Measurements from ENCODE around the gene IL37.

IL37 gene

DNA sequence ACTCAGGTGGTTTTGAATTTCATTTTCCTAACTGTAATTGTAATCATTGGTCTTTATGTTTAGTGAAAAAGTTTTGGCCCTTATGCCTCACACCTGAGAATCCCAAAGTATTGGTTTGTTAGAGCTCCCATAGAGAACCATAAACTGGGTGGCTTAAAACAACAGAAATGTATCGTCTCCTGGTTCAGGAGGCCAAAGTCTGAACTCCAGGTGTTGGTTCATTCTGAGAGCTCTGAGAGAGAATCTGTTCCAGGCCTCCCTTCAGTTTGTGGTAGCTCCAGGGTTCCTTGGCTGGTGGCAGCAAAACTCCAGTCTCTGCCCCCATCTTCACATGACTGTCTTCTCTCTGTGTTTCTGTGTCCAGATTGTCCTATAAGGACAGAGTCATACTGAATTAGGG, 11.0 kb downstream of the IL37 start:
- TF ChIP-seq, protein P1, sequence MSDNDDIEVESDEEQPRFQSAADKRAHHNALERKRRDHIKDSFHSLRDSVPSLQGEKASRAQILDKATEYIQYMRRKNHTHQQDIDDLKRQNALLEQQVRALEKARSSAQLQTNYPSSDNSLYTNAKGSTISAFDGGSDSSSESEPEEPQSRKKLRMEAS (IDR thresholded peaks at IDR 0.05; ENCODE audit: low read depth, low read length), result no peak
- no peak for TF ChIP-seq MYC (IDR thresholded peaks at IDR 0.05; ENCODE audit: low read depth, low read length)
- no peak for TF ChIP-seq POLR2A (IDR thresholded peaks at IDR 0.05; ENCODE audit: extremely low read depth, insufficient read length)
- TF ChIP-seq, protein P2, sequence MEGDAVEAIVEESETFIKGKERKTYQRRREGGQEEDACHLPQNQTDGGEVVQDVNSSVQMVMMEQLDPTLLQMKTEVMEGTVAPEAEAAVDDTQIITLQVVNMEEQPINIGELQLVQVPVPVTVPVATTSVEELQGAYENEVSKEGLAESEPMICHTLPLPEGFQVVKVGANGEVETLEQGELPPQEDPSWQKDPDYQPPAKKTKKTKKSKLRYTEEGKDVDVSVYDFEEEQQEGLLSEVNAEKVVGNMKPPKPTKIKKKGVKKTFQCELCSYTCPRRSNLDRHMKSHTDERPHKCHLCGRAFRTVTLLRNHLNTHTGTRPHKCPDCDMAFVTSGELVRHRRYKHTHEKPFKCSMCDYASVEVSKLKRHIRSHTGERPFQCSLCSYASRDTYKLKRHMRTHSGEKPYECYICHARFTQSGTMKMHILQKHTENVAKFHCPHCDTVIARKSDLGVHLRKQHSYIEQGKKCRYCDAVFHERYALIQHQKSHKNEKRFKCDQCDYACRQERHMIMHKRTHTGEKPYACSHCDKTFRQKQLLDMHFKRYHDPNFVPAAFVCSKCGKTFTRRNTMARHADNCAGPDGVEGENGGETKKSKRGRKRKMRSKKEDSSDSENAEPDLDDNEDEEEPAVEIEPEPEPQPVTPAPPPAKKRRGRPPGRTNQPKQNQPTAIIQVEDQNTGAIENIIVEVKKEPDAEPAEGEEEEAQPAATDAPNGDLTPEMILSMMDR (IDR thresholded peaks at IDR 0.05; ENCODE audit: low read depth, low read length), result no peak
- no peak for DNase-seq (ENCODE audit: low read depth)
- H3K4me3 ChIP-seq (ENCODE audit: low read depth, low read length), result no peak overlapping the region

DNA sequence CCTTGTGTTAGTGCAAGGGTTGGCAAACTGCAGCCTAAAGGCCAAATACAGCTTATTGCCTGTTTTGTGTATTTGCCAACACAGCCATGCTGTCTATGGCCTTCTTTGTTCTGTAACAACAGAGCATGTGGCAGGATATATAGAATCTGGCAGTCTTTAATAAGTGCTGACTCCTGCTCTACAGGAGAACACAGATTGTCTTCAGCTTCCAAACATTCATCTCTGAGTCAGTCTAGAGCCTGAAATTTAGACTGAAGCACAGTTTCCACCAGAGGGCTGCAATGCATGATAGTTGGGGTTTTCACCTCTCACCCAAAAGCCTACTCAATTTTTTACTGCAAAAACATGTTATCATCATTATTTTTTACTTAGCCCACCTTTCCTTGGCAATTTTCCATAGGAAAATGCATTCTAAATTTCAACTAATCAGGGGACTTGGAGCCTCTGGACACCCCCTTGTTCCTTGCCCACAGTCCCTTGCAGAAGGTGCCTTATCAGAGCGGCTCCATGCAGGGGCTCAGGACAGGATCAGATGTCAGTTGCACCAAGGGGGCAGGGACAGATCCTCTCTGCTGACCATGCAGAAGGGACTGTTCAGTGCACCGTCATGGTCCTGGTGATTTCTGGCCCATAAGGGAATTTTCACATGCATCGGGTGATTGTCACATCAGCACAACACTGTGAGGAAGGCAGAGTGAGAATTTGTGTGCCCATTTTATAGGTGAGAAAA, 12.4 kb downstream of the IL37 start:
- no peak for DNase-seq (ENCODE audit: low read depth)
- no peak overlapping the region for H3K4me3 ChIP-seq (ENCODE audit: low read depth, low read length)
- TF ChIP-seq, protein P1 (IDR thresholded peaks at IDR 0.05; ENCODE audit: low read depth, low read length), result no peak
- no peak for TF ChIP-seq POLR2A (IDR thresholded peaks at IDR 0.05; ENCODE audit: extremely low read depth, insufficient read length)
- TF ChIP-seq, protein P2 (IDR thresholded peaks at IDR 0.05; ENCODE audit: low read depth, low read length), result no peak
- TF ChIP-seq MYC (IDR thresholded peaks at IDR 0.05; ENCODE audit: low read depth, low read length), result no peak

DNA sequence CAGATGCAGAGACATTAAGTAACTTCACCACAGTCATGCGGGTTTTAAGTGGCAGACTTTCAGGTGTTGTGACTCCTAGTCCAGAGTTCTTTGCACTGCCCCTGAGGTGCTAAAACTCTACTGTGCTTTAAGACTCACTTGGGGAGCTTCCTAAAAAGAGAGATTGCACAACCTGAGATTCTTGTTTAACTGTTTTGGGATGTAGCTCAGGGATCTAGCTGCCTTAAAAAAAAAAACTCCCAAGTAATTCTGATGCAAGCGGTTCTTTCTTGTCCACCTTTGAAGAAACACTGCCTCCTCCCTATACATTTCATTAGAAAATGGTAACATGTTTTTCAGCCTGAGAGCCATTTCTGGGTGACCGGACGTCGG, 13.0 kb downstream of the IL37 start:
- TF ChIP-seq, protein P2 (IDR thresholded peaks at IDR 0.05; ENCODE audit: low read depth, low read length), result no peak
- TF ChIP-seq MYC (IDR thresholded peaks at IDR 0.05; ENCODE audit: low read depth, low read length) (no peak), POLR2A (IDR thresholded peaks at IDR 0.05; ENCODE audit: extremely low read depth, insufficient read length) (no peak)
- TF ChIP-seq, protein P1 (IDR thresholded peaks at IDR 0.05; ENCODE audit: low read depth, low read length), result no peak
- no peak overlapping the region for H3K4me3 ChIP-seq (ENCODE audit: low read depth, low read length)
- DNase-seq (ENCODE audit: low read depth), result no peak

DNA sequence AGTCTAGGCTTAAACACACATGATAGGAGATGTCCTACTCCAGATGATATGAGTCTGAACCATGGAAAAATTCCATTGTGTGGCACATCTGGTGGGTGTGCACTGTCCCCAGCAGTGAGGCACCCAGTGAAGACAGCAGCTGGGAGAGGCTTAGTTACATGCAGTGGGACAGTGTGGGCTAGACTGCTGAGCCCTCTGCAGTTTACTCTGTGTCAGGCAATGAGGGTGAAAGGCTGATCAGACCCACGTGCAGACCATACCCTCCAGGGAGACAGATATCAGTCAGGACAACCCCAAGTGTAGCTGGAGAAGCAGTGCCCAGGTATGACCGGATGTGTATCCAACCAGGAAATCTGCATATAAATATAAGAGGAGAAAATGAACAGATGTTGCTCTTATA, 13.4 kb downstream of the IL37 start:
- DNase-seq (ENCODE audit: low read depth), result no peak
- H3K4me3 ChIP-seq (ENCODE audit: low read depth, low read length), result no peak overlapping the region
- TF ChIP-seq, protein P1 (IDR thresholded peaks at IDR 0.05; ENCODE audit: low read depth, low read length), result no peak
- TF ChIP-seq MYC (IDR thresholded peaks at IDR 0.05; ENCODE audit: low read depth, low read length) (no peak), POLR2A (IDR thresholded peaks at IDR 0.05; ENCODE audit: extremely low read depth, insufficient read length) (no peak)
- TF ChIP-seq, protein P2 (IDR thresholded peaks at IDR 0.05; ENCODE audit: low read depth, low read length), result no peak

DNA sequence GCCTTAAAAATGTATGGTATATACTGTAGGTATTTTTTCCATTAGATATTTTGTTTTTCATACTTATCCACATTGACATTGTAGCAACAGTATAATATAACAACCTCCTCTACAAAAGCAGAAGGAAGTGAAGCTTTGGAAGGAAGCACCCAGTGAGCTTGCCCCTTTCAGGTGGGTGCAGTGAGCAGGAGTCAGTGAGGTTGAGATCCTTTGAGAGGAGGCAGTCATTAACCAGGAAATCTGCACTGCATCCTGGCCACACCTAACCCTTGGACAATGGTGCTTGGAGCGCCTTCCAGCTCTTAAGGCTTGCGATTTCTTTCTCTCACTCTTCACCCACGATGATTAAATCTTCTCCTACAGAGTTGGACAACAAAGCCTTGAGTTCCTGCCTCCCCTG, 13.9 kb downstream of the IL37 start:
- no peak for DNase-seq (ENCODE audit: low read depth)
- no peak overlapping the region for H3K4me3 ChIP-seq (ENCODE audit: low read depth, low read length)

More for the DNA sequence above, 13.9 kb downstream of the IL37 start:
- TF ChIP-seq POLR2A (IDR thresholded peaks at IDR 0.05; ENCODE audit: extremely low read depth, insufficient read length) (no peak), MYC (IDR thresholded peaks at IDR 0.05; ENCODE audit: low read depth, low read length) (no peak)
- TF ChIP-seq, protein P1 (IDR thresholded peaks at IDR 0.05; ENCODE audit: low read depth, low read length), result no peak
- TF ChIP-seq, protein P2 (IDR thresholded peaks at IDR 0.05; ENCODE audit: low read depth, low read length), result no peak
